Activated naive CD4-positive, alpha-beta T cell treated with anti-CD3 and anti-CD28 coated beads, Interleukin-2, amount 50 U/mL, for 72 hours (primary cell): Measurements from ENCODE around the gene ROBO3. TPM values are rescaled to one million over a fixed set of nuclear protein-coding genes. Genes with fewer than 3 reads are reported as not detected.
A peak's percentile ranks its signal among the peaks of the same experiment; 100 is the strongest.

Source experiments
- ATAC-seq, 2 donors: fragments of 150-1000 bp; cut with Tn5 transposase; 2 replicates each; pipeline ENCODE4 v1.10.0; 2021; ENCODE audit warnings: mild to moderate bottlenecking in 2 of 2, moderate library complexity in 2 of 2
- DNase-seq, 2 donors: peaks; one replicate each; pipeline ENCODE4 v3.0.0; 2021 to 2022; ENCODE audit warnings: low spot score in 2 of 2
- H3K27ac Mint-ChIP-seq, 2 donors: one replicate each; pipeline ENCODE4 v1.8.0; 2022; ENCODE audit warnings: mild to moderate bottlenecking in 2 of 2, mixed read lengths in 2 of 2
- H3K36me3 Mint-ChIP-seq, 2 donors: one replicate each; pipeline ENCODE4 v1.8.0; 2022; ENCODE audit warnings: mixed read lengths in 2 of 2
- H3K9me3 Mint-ChIP-seq, 2 donors: one replicate each; pipeline ENCODE4 v1.8.0; 2022; ENCODE audit warnings: mixed read lengths in 2 of 2
- total RNA-seq, 2 donors: library from RNA; stranded (reverse); gene quantifications; one replicate each; pipeline ENCODE4 v1.2.3, GENCODE V29; 2022

The ROBO3 gene
- total RNA-seq, 2 donors from 2014 or later = 18.0 to 24.4 TPM

- no peak for ATAC-seq
- no peak overlapping the region for H3K27ac Mint-ChIP-seq
Observed at GRCh38 chr11:124920356-124920755, 55.1 kb downstream of the ROBO3 start.

GRCh38 chr11:124920870-124921609 lies 55.8 kb downstream of the ROBO3 start:
- Mint-ChIP-seq H3K27ac (no peak overlapping the region), H3K36me3 (no peaks in the 10 kb centered on the region), H3K9me3 (no peaks in the 10 kb centered on the region)
- DNase-seq = peak; percentile 80 to 85
- ATAC-seq = peak; percentile 77 to 87

More at GRCh38 chr11:124920356-124920755, 55.1 kb downstream of the ROBO3 start:
- no peak for DNase-seq
- Mint-ChIP-seq H3K36me3 (no peaks in the 10 kb centered on the region), H3K9me3 (no peaks in the 10 kb centered on the region)

GRCh38 chr11:124922831-124923230 lies 57.6 kb downstream of the ROBO3 start:
- DNase-seq (no peak), ATAC-seq (peak; percentile 19 to 47)
- H3K36me3 Mint-ChIP-seq = no peaks in the 10 kb centered on the region
- H3K9me3 Mint-ChIP-seq = no peaks in the 10 kb centered on the region
- no peak overlapping the region for H3K27ac Mint-ChIP-seq

GRCh38 chr11:124923296-124923695 lies 58.1 kb downstream of the ROBO3 start:
- peak in 1 of 2 donors; percentile 33 for ATAC-seq
- DNase-seq = no peak
- Mint-ChIP-seq H3K27ac (no peak overlapping the region), H3K36me3 (no peaks in the 10 kb centered on the region), H3K9me3 (no peaks in the 10 kb centered on the region)

- H3K27ac Mint-ChIP-seq = no peak overlapping the region
- no peaks in the 10 kb centered on the region for H3K9me3 Mint-ChIP-seq
- DNase-seq (no peak), ATAC-seq (no peak)
- H3K36me3 Mint-ChIP-seq = no peaks in the 10 kb centered on the region
Observed at GRCh38 chr11:124928942-124929665, 63.9 kb downstream of the ROBO3 start.

- Mint-ChIP-seq H3K36me3 (no peaks in the 10 kb centered on the region), H3K27ac (no peak overlapping the region), H3K9me3 (no peaks in the 10 kb centered on the region)
- peak in 1 of 2 donors; percentile 44 for ATAC-seq
- DNase-seq = no peak
Observed at GRCh38 chr11:124930799-124931198, 65.6 kb downstream of the ROBO3 start.

Other genes with a start within 250 kb of the ROBO3 start
- 10 to 100 TPM; 29.4 to 33.2 TPM for gene TBRG1, start 242.6 kb upstream of the ROBO3 start, total RNA-seq
- 10 to 100 TPM in 1 of 2 donors, 1 to 10 TPM in 1; 7.6 to 12.3 TPM for gene SIAE, start 191.7 kb upstream of the ROBO3 start, total RNA-seq
- 1 to 10 TPM; 1.9 to 2.6 TPM for gene SPA17, start 191.5 kb upstream of the ROBO3 start, total RNA-seq
- gene NRGN, start 125.5 kb upstream of the ROBO3 start, total RNA-seq = 10 to 100 TPM; 12.0 to 12.2 TPM
- gene VSIG2, start 113.2 kb upstream of the ROBO3 start, total RNA-seq = not detected
- 1 to 10 TPM in 1 of 2 donors, under 1 TPM in 1; 0.36 to 1.7 TPM for gene ESAM, start 103.1 kb upstream of the ROBO3 start, total RNA-seq
- 1 to 10 TPM; 3.6 to 8.4 TPM for gene MSANTD2, start 65.0 kb upstream of the ROBO3 start, total RNA-seq
- gene ROBO4, start 32.4 kb downstream of the ROBO3 start, total RNA-seq = not detected
- not detected for gene HEPN1, start 53.8 kb downstream of the ROBO3 start, total RNA-seq
- not detected for gene HEPACAM, start 70.6 kb downstream of the ROBO3 start, total RNA-seq
- 10 to 100 TPM in 1 of 2 donors, 1 to 10 TPM in 1; 5.3 to 15.5 TPM for gene CCDC15, start 88.8 kb downstream of the ROBO3 start, total RNA-seq
- 1 to 10 TPM in 1 of 2 donors, under 1 TPM in 1; 0.56 to 1.8 TPM for gene SLC37A2, start 197.9 kb downstream of the ROBO3 start, total RNA-seq
- 10 to 100 TPM; 10.1 to 10.8 TPM for gene TMEM218, start 246.2 kb downstream of the ROBO3 start, total RNA-seq